AG08395 (cell line): Measurements from ENCODE around the gene DNM3.

Experiments used
- DNase-seq: peaks from one replicate; pipeline ENCODE4 v3.0.0; 2012; ENCODE audit warnings: mixed read lengths, low spot score

Gene DNM3

DNA sequence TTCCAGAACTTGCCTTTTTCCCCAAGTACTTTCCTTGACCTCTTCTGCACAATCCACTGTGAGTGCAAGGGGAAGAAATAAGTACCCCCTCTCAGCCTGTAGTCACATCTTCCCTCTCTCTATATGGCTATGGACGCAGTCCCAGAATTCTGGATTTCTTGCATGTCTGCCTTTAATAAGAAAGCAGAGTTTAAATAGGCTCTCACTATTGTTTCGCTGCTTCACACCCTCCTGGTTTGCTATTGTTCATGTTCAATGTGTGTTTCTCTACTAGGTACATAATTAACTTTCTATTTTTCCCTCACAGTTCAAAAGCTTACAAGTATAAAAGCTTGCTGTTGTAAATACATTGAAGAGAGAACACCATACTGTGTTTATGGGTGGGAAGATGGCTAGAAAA lies 397.7 kb downstream of the DNM3 start:
- no peak for DNase-seq

GRCh38 chr1:172239901-172240300 lies 398.6 kb downstream of the DNM3 start:
- DNase-seq = no peak

GRCh38 chr1:172241540-172241939 lies 400.2 kb downstream of the DNM3 start:
- DNase-seq = no peak

GRCh38 chr1:172244865-172245264 lies 403.6 kb downstream of the DNM3 start:
- DNase-seq = no peak

DNA sequence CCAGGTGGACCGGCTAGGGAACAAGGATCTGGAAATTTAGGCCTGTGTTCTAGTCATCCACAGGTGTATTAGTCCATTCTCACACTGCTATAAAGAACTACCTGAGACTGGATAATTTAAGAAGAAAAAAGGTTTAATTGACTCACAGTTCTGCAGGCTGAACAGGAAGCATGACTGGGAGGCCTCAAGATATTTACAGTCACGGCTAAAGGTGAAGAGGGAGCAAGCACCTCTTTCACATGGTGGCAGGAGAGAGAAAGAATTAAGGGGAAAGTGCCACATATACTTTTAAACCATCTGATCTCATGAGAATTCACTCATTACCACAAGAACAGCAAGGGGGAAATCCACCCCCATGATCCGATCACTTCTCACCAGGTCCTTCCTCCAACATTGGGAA lies 404.5 kb downstream of the DNM3 start:
- DNase-seq = no peak

GRCh38 chr1:172246521-172247390 lies 405.5 kb downstream of the DNM3 start:
- peak; percentile 8 for DNase-seq

DNA sequence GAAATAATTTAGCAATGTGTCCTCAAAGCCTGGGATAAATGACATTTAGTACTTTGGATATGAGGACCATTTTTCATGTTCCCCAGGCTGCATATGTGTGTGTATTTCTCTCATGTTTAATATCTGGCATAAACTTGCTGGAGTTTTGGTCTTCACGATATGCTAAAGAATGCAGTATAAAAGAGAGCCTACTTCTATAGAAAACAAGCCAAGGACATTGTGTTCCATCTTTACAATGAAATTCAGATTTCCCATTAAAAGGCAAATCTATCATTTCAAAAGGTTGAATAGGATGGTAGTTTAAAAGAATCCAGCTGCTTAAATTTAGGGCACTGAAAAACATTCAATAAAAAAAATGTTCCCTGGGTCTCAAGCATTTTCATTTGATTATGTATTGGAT lies 410.2 kb downstream of the DNM3 start:
- no peak for DNase-seq

DNA sequence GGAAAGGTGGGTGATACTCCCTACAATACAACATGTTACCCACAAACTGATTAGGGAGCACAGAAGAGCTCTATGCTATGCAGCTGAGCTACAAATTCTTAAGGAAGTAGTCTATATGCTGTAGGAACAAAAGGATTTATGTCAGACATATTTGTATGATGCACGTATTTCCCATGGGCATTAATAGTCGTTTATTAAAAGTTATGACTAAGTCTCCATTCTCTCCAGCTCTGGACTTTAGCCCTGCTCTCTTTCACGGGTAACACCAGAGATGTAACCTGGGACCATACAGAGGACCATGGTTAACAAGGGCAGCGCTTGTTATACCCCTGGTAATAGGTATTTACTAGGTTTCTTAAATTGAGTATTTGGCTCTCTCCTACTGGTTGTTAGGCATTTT lies 411.0 kb downstream of the DNM3 start:
- DNase-seq = no peak

DNA sequence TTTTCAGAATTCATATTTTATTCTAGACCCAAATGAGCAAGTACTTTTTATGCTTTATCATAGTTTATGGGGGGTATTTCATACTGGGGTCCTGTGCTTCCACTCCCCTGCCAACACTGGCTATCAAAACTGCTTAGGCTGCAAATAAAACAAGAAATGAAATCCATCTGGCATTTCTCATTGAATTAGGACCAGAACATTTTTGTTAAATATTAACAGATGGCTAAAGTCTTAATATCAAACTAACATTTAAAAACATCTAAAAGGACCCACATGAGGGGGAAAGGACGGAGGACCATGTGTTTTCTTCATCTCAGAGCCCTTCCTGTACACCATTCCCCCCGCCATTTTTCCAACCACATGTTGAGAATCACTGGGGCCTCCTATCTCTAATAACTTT lies 411.7 kb downstream of the DNM3 start:
- DNase-seq = no peak

GRCh38 chr1:172254521-172255222 lies 413.4 kb downstream of the DNM3 start:
- DNase-seq = peak; percentile 74

- peak; percentile 14 for DNase-seq
Observed at GRCh38 chr1:172255223-172255560, 413.9 kb downstream of the DNM3 start.

- no peak for DNase-seq
Observed at GRCh38 chr1:172265905-172266304, 424.6 kb downstream of the DNM3 start.

DNA sequence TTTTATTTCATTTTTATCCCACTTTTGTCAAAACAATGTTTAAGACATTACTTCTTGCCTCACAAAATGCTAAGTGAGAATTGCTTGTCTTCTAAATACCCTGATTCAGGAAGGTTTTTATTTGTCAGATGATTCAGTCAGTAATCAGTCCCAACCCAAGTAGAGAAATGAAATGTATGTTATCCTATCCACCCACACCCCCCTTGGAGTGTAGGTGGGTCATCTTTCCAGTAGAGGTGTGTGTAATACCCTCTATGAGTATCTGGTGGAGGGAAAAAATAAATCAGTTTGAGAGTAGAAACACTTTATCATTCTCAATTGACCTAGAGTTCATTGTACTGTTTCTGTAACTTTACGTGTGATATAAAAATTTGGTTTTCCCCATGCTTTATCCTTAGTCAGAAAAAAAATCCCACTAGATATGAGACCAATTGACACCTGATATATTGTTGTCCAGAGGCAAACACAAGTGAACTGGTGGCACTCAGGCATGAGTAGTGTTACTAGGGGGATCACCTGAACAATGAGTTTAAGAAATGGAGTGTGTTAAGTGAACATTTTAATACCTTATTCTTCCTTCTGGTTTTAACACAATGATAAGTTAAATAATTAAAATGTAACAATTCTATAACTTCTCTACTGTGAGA lies 425.4 kb downstream of the DNM3 start:
- no peak for DNase-seq

GRCh38 chr1:172268237-172268636 lies 426.9 kb downstream of the DNM3 start:
- no peak for DNase-seq

- no peak for DNase-seq
Observed at GRCh38 chr1:172269084-172269483, 427.8 kb downstream of the DNM3 start.

GRCh38 chr1:172269644-172270043 lies 428.3 kb downstream of the DNM3 start:
- DNase-seq = no peak

DNA sequence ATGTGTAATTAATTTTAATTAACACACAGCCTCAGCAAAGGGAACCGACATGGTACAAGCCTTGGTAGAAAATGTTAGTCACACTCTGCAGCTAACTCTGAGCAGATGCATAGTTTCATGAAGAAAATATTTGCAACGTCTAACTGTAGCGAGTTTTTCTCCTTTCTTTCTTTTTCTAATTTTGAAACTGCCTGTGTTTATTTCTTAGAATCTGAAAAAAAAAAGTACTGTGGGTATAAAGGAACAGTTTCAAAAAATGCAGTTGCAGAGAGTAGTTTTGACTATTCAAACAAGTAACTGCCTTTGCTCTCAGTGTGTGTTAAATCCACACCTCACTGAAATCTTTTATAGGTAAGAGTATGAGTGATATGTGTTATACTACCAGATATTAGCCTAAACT lies 429.3 kb downstream of the DNM3 start:
- DNase-seq = peak; percentile 28

GRCh38 chr1:172272087-172272486 lies 430.8 kb downstream of the DNM3 start:
- DNase-seq = no peak

DNA sequence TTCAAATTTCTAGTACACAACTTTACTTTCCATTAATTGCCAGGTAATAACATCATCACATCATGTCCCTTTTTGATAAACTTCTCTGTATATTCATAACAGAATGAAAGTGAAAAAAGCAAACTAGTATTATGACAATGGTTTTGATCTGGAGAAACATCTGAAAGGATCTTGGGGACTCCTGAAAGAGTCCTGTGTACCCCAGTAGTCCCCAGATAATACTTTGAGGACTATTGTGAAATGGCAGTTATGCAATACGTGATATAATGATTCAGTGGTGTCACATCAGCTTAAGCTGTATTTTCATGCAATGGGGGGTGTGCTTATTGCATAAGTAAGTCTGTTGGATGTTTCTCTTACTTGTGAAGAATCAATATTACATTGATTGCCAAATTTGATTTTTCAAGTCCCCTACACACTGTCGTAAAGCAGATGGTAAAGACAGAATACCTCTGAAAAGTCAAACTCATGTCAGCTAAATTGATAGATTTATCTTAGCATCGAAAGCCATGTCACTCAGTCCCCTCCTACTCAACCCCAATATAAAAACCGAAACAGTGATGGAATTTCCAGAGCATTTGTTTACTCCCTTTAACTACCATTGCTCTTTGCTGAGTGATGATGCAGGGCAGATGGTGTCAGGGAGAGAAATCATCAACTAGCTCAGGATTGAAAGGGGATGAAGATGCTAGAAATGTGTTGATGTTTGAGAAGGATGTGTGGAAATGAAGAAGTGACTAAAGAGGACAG lies 432.5 kb downstream of the DNM3 start:
- DNase-seq = no peak

DNA sequence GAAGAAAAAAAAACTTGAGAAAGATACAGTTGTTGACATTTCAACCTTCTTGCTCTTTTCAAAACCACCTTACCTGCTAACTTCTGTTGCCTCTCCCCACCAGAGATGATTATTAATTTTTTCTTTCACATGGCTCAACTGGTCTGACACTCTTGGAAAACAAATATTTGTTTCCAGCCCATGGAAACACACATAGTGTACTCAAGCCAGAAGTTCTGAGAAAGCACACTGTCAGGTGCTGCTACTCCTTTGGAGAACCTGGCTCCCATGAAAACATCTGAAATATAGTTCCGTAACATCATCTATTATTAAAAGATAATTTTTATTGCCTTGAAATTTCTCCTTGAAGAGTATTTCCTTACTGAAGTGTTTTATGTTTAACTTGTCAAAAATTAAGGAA lies 434.2 kb downstream of the DNM3 start:
- no peak for DNase-seq

DNA sequence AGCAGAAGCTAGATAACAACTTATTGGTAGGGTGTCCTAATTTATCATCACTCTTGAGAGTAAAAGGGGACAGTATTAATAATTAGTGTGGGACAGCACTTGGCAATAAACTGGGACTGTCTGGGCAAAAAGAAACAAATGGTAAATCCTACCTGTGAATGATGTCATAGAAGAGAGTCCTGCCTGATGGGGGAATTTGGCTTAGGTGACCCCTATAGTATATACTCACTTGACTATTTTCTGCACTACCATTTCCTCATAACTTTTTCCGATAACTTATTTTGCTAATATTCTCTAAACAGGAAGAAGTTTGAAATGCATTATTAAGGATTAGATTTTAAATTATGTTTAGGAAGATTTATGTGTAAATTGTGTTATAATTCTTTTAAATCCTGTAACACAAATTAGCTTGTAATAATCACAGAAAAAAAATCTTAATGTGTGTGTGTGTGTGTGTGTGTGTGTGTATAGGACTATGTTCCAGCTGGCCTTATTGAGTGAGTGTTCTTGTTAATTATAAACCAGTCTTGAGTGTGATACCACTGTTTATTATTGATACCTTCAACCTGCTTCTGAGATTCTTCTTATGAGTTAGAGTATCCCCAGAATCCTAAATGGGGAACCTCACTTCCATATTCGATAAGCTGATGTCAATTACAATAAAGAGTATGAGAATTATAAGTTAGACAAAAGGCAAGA lies 435.0 kb downstream of the DNM3 start:
- no peak for DNase-seq

DNA sequence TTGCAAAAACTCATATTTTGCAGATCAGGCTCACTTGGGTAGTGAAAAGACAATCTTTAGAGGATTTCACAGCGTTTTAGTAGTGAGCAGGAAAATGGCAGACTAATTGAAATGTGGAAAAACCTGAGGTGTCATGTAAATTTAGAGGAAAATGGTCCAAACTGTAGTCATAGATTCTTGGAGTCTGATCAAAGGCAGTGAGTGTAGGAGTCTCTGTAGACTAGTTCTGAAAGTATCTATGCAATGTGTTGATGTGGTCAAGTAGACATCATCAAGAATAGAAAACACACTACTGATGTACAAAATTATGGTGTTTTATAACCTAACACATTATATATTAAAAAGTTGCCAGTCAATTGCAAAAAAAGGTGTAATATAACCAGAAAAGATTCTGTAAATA lies 436.0 kb downstream of the DNM3 start:
- peak; percentile 58 for DNase-seq
